Measurements from ENCODE around the gene EPHB1. TPM values are rescaled to one million over a fixed set of nuclear protein-coding genes. Genes with fewer than 3 reads are reported as not detected.

Gene EPHB1
- total and polyA plus RNA-seq, 2 of the 13 experiments (the other 11 are each of a cell fraction or from before 2014, with no cell fraction given): 0.07 to 0.21 TPM

DNA sequence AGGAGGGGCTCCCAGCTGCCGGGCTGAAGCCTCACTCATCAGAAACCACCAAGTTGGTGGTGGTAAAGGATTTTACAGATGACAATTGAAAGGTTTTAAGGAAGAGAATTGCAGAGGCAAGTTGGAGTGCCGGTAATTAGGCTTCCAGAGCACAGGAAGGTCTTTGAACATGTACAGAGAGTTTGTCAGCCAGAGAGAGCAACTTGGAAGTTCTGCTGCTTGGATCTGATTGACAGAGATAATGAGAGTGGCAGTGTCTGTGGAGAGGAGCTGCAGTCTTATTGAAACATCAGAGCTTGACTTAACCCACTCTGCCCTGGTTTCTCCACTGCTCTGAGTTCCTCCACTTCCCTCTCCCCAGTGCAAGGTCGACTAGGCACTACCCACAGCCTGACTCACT lies 448.6 kb downstream of the EPHB1 start:
- H4K20me1 ChIP-seq (ENCODE audit: insufficient read depth, low read length): no peaks in the 10 kb centered on the region
- intact Hi-C loops (cut with micrococcal nuclease; ENCODE audit: unreplicated experiment) (no loop called here), in situ Hi-C loops (cut with HindIII; ENCODE audit: extremely low pct_ligation_motif_present, low pct_unique_long_range_greater_than_20kb) (no loop called here)
- H3K4me1 ChIP-seq (ENCODE audit: insufficient read depth, low read length): no peaks in the 10 kb centered on the region
- ATAC-seq: no peak
- no peak for DNase-seq (ENCODE audit: low spot score)
- H3K27me3 ChIP-seq (ENCODE audit: control insufficient read depth in 1 of 2, insufficient read depth in 2 of 2, low read length in 2 of 2): peaks cover 0 to 3% of the 10 kb centered on the region in 2 experiments; a peak in 1 of 5 replicates
- no peak for TF ChIP-seq RARG (CRISPR knock-in tag; IDR thresholded peaks at IDR 0.05; ENCODE audit: low read depth)
- TF ChIP-seq, protein P1, sequence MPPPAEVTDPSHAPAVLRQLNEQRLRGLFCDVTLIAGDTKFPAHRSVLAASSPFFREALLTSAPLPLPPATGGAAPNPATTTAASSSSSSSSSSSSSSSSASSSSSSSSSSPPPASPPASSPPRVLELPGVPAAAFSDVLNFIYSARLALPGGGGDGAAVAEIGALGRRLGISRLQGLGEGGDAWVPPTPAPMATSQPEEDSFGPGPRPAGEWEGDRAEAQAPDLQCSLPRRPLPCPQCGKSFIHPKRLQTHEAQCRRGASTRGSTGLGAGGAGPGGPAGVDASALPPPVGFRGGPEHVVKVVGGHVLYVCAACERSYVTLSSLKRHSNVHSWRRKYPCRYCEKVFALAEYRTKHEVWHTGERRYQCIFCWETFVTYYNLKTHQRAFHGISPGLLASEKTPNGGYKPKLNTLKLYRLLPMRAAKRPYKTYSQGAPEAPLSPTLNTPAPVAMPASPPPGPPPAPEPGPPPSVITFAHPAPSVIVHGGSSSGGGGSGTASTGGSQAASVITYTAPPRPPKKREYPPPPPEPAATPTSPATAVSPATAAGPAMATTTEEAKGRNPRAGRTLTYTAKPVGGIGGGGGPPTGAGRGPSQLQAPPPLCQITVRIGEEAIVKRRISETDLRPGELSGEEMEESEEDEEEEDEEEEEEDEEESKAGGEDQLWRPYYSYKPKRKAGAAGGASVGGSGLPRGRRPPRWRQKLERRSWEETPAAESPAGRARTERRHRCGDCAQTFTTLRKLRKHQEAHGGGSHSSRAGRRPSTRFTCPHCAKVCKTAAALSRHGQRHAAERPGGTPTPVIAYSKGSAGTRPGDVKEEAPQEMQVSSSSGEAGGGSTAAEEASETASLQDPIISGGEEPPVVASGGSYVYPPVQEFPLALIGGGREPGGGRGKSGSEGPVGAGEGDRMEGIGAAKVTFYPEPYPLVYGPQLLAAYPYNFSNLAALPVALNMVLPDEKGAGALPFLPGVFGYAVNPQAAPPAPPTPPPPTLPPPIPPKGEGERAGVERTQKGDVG (CRISPR knock-in tag; IDR thresholded peaks at IDR 0.05; ENCODE audit: borderline replicate concordance): no peak
- TF ChIP-seq, protein P2, sequence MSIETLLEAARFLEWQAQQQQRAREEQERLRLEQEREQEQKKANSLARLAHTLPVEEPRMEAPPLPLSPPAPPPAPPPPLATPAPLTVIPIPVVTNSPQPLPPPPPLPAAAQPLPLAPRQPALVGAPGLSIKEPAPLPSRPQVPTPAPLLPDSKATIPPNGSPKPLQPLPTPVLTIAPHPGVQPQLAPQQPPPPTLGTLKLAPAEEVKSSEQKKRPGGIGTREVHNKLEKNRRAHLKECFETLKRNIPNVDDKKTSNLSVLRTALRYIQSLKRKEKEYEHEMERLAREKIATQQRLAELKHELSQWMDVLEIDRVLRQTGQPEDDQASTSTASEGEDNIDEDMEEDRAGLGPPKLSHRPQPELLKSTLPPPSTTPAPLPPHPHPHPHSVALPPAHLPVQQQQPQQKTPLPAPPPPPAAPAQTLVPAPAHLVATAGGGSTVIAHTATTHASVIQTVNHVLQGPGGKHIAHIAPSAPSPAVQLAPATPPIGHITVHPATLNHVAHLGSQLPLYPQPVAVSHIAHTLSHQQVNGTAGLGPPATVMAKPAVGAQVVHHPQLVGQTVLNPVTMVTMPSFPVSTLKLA (IDR thresholded peaks at IDR 0.05): no peak
- no peak overlapping the region for H3K9ac ChIP-seq (ENCODE audit: insufficient read depth, low read depth, low read length)
- no peak overlapping the region for H3K4me2 ChIP-seq (ENCODE audit: low read depth, low read length)
- WGBS (ENCODE audit: low lambda C conversion rate): 5% methylated on average over 3 of the region's 3 CpGs
- no peak overlapping the region for H3K4me3 ChIP-seq (replicated peaks in 1 of 3; ENCODE audit: insufficient read depth in 1 of 3, low read depth in 2 of 3, low read length in 3 of 3)
- no TSS peak for BruUV-seq (replicated peaks)
- no peak overlapping the region for H2AFZ ChIP-seq (ENCODE audit: low read length)
- H3K79me2 ChIP-seq (ENCODE audit: insufficient read depth, low read length): no peaks in the 10 kb centered on the region
- no peak overlapping the region for H3K27ac ChIP-seq (ENCODE audit: extremely low read length, insufficient read depth, low read length)
- CTCF ChIA-PET (ENCODE audit: low intra/inter-chr PET ratio, low total read pairs): no interaction called here
- H3K9me3 ChIP-seq (ENCODE audit: low read length): no peaks in the 10 kb centered on the region
- FAIRE-seq: no peak
- H3K36me3 ChIP-seq (replicated peaks in 1 of 2; ENCODE audit: control insufficient read depth in 1 of 2, insufficient read depth in 2 of 2, low read length in 2 of 2): no peaks in the 10 kb centered on the region
- POLR2A ChIA-PET: no interaction called here

DNA sequence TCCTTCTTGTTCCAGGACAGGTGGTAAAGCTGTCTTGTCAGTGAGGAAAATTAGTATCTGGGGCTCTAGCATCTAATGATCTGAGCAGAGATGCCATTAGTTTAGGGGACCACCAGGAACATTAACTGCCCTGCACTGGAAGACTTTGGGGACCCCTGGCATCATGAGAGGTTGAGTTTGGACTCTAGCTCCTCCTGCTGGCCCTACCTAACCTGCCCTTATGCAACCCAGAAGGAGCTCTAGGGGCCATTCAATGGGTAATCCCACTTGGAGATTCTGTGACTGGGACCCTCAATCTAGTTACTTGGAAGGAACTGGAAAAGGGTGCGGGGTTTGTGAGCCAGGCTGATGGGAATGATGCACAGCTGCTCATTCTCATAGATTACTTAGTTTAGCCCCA lies 451.0 kb downstream of the EPHB1 start:
- Histone ChIP-seq H3K9ac (ENCODE audit: insufficient read depth, low read depth, low read length) (no peak overlapping the region), H3K79me2 (ENCODE audit: insufficient read depth, low read length) (no peaks in the 10 kb centered on the region), H4K20me1 (ENCODE audit: insufficient read depth, low read length) (no peaks in the 10 kb centered on the region), H3K4me3 (replicated peaks in 1 of 3; ENCODE audit: insufficient read depth in 1 of 3, low read depth in 2 of 3, low read length in 3 of 3) (no peak overlapping the region), H3K4me2 (ENCODE audit: low read depth, low read length) (no peak overlapping the region), H3K27ac (ENCODE audit: extremely low read length, insufficient read depth, low read length) (no peak overlapping the region), H2AFZ (ENCODE audit: low read length) (no peak overlapping the region), H3K4me1 (ENCODE audit: insufficient read depth, low read length) (no peaks in the 10 kb centered on the region), H3K9me3 (ENCODE audit: low read length) (no peaks in the 10 kb centered on the region), H3K27me3 (ENCODE audit: control insufficient read depth in 1 of 2, insufficient read depth in 2 of 2, low read length in 2 of 2) (peaks cover 0 to 3% of the 10 kb centered on the region in 2 experiments; a peak in 1 of 5 replicates), H3K36me3 (replicated peaks in 1 of 2; ENCODE audit: control insufficient read depth in 1 of 2, insufficient read depth in 2 of 2, low read length in 2 of 2) (no peaks in the 10 kb centered on the region)
- intact Hi-C loops (cut with micrococcal nuclease; ENCODE audit: unreplicated experiment): no loop called here
- no peak for ATAC-seq
- WGBS (ENCODE audit: low lambda C conversion rate): 60% methylated on average over 1 of the region's 1 CpG
- CTCF ChIA-PET (ENCODE audit: low intra/inter-chr PET ratio, low total read pairs): no interaction called here
- DNase-seq (ENCODE audit: low spot score): no peak
- in situ Hi-C loops (cut with HindIII; ENCODE audit: extremely low pct_ligation_motif_present, low pct_unique_long_range_greater_than_20kb): no loop called here
- BruUV-seq (replicated peaks): no TSS peak
- no peak for TF ChIP-seq ZNF10 (CRISPR knock-in tag; IDR thresholded peaks at IDR 0.05; ENCODE audit: borderline replicate concordance, low read depth)
- TF ChIP-seq ZNF275 (CRISPR knock-in tag; IDR thresholded peaks at IDR 0.05; ENCODE audit: borderline replicate concordance): no peak
- TF ChIP-seq TGIF2 (CRISPR knock-in tag; IDR thresholded peaks at IDR 0.05): no peak
- no peak for TF ChIP-seq CENPBD1 (CRISPR knock-in tag; IDR thresholded peaks at IDR 0.05; ENCODE audit: borderline replicate concordance, low read depth)
- no peak for TF ChIP-seq ARNT (IDR thresholded peaks at IDR 0.05)
- TF ChIP-seq ZNF496 (CRISPR knock-in tag; IDR thresholded peaks at IDR 0.05; ENCODE audit: insufficient replicate concordance): no peak
- TF ChIP-seq ZNF331 (CRISPR knock-in tag; IDR thresholded peaks at IDR 0.05): no peak
- POLR2A ChIA-PET: no interaction called here
- no peak for FAIRE-seq
